ENCODE data around the gene FAF1.

Gene FAF1

DNA sequence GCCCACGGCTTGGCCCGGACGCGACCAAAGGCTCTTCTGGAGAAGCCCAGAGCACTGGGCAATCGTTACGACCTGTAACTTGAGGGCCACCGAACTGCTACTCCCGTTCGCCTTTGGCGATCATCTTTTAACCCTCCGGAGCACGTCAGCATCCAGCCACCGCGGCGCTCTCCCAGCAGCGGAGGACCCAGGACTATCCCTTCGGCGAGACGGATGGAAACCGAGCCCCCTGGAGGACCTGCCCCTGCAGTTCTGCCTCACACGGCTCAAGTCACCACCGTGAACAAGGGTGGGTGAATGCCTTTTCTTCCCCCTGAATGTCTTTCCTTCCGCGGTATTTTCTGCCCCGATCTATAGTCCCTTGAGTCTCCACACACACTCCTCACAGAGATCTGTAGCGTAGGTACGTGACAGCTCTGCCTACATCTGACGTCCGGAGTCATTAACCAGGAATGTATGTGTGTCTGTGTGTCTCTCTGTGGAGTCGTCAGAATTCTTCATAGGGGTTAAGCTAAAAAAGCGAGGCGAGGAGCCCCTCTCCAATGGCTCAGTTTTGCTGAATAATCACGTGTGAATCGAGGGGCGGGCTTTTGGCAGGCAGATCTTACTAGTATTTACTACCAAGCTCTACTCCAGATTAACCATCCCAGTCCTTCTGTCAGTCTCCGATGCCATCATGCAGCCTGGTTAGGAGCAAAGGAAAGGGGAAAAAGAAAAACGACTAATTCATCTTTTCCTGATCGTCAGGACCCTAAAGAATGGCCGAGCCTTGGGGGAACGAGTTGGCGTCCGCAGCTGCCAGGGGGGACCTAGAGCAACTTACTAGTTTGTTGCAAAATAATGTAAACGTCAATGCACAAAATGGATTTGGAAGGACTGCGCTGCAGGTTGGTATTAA lies 9.8 kb upstream of the FAF1 start, which contains the start of gene CDKN2C:
TSS of gene CDKN2C (plus strand) at position 635 of the 898 bp plus-strand sequence. CDS start at position 759, 124 bp downstream.
- TF ChIP-seq, protein P1, sequence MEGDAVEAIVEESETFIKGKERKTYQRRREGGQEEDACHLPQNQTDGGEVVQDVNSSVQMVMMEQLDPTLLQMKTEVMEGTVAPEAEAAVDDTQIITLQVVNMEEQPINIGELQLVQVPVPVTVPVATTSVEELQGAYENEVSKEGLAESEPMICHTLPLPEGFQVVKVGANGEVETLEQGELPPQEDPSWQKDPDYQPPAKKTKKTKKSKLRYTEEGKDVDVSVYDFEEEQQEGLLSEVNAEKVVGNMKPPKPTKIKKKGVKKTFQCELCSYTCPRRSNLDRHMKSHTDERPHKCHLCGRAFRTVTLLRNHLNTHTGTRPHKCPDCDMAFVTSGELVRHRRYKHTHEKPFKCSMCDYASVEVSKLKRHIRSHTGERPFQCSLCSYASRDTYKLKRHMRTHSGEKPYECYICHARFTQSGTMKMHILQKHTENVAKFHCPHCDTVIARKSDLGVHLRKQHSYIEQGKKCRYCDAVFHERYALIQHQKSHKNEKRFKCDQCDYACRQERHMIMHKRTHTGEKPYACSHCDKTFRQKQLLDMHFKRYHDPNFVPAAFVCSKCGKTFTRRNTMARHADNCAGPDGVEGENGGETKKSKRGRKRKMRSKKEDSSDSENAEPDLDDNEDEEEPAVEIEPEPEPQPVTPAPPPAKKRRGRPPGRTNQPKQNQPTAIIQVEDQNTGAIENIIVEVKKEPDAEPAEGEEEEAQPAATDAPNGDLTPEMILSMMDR (IDR thresholded peaks at IDR 0.05; ENCODE audit: control insufficient read depth, extremely low read depth, insufficient read depth) = no peak
- DNase-seq (ENCODE audit: low read depth) = peak; percentile 33
- H3K4me3 ChIP-seq (ENCODE audit: low read depth, low read length) = peak within 1 kb of the TSS; percentile 91

DNA sequence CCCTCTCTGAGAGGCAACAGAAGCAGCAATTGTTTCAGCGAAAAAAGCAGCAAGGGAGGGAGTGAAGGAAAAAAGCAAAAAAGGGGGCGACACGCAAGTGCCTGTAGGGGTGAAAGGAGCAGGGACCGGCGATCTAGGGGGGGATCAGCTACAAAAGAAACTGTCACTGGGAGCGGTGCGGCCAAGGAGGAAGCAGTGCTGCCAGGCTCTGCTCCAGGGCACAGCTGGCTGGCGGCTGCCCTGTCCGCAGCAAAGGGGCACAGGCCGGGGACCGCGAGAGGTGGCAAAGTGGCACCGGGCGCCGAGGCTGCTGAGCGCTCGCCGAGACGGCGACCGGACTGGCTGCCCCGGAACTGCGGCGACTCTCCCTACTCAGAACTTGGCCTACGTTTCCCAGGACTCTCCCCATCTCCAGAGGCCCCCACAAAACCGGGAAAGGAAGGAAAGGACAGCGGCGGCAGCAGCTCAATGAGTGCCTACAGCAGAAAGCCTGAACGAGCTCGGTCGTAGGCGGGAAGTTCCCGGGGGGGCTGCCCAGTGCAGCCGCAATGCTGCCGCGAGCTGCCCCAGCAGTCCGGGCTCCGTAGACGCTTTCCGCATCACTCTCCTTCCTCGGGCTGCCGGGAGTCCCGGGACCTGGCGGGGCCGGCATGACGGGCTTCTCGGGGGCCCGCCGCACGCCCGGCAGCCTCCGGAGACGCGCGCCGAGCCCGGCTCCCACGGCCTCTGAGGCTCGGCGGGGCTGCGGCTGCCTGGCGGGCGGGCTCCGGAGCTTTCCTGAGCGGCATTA lies 8.9 kb upstream of the FAF1 start:
- H3K4me3 ChIP-seq (ENCODE audit: low read depth, low read length) = peak overlapping the region; percentile 91
- no peak for DNase-seq (ENCODE audit: low read depth)

GRCh38 chr1:50968158-50968820 lies 8.2 kb upstream of the FAF1 start:
- H3K4me3 ChIP-seq (ENCODE audit: low read depth, low read length) = peak overlapping the region; percentile 91
- TF ChIP-seq, protein P1 (IDR thresholded peaks at IDR 0.05; ENCODE audit: control insufficient read depth, extremely low read depth, insufficient read depth) = peak; percentile 56
- peak; percentile 61 for DNase-seq (ENCODE audit: low read depth)

More for the DNA sequence above, 8.9 kb upstream of the FAF1 start:
- TF ChIP-seq, protein P1 (IDR thresholded peaks at IDR 0.05; ENCODE audit: control insufficient read depth, extremely low read depth, insufficient read depth) = no peak

- DNase-seq (ENCODE audit: low read depth) = no peak
- H3K4me3 ChIP-seq (ENCODE audit: low read depth, low read length) = peak overlapping the region; percentile 91
- TF ChIP-seq, protein P1 (IDR thresholded peaks at IDR 0.05; ENCODE audit: control insufficient read depth, extremely low read depth, insufficient read depth) = no peak
These were observed 7.5 kb upstream of the FAF1 start for GRCh38 chr1:50967416-50968157.

- no peak overlapping the region for H3K4me3 ChIP-seq (ENCODE audit: low read depth, low read length)
- TF ChIP-seq, protein P1 (IDR thresholded peaks at IDR 0.05; ENCODE audit: control insufficient read depth, extremely low read depth, insufficient read depth) = no peak
- no peak for DNase-seq (ENCODE audit: low read depth)
These were observed 6.9 kb upstream of the FAF1 start for GRCh38 chr1:50966991-50967390.

GRCh38 chr1:50964863-50965262 lies 4.8 kb upstream of the FAF1 start:
- TF ChIP-seq, protein P1 (IDR thresholded peaks at IDR 0.05; ENCODE audit: control insufficient read depth, extremely low read depth, insufficient read depth) = no peak
- no peak overlapping the region for H3K4me3 ChIP-seq (ENCODE audit: low read depth, low read length)
- no peak for DNase-seq (ENCODE audit: low read depth)
